ENCODE data around the gene NKPD1.

The NKPD1 gene, protein sequence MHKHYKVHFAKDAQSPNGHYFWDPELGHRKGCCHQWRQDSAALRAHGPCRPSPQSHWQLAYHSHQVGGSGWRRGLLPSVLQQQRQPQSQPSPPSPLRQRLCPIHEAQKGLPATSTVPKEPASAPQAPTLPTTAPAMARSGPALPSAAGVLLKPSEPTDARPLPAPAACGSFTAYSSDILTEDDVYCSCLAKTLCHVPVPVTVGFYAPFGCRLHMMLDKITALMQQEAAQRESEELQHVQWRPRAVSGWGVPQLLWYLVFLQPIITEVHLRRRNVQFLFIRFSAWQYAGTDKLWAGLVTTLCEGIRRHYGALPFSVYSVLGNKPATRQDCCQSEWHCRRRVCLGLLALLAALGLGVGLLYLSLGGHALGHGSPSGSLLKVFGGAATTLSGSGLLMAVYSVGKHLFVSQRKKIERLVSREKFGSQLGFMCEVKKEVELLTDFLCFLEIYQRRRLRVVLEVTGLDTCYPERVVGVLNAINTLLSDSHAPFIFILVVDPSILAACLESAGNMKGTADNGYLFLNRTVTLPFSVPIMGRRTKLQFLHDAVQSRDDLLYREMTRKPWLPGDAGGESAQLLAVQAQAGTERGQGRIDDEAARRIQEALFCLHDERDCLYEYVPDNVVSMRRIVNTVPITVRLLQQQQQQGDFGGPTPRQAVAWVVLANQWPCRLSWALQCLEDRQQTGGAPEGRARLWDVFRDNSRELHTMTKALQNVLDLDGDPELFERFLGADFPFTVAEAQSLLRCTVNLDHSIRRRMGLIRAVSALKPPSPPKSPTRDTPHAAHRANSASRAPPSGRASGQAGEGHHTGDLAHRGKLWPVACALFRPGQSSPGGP

DNA sequence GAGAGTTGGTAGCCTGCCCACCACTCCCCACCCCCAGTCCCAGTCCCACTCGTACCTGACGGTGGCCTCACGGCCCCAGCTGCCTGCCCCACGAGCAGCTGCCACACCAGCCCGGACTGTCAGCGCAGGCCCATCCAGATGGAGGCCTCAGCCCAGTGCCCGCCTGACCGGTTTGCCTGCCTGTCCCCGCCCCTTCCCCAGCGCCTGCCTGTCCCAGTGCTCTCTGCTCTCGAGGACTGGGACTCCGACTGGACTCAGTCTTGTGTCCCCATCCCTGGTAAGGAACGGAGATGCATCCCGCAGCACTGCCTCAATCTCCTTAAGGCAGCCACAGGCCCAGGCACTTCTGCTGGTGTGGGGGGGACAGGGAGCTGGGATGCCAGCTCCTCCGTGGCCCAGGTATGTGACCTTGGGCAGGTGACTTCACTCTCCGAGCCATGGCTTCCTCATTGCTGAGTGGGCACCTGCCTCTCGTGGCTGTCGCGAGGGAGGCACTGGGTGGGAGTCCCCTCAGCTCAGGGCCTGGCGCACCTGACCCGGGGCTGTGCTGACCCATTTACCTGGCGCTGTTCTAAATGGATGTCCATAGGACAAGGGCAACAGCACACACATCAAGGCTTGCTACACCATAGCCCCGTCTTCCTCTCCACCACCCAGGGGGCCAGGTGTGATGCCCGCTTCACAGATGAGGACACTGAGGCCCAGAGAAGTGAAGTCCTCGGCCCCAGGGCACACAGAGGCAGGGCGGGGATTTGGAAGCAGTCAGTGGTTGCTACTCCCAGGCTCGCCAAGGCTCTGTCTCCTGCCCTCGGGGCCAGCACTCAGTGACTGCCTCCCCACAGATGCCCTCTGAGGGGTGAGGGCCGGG lies at the start of gene NKPD1:
Gene NKPD1, minus strand, starts transcription at position 113 of the 868 bp plus-strand sequence. CDS start 832 bp downstream, outside the sequence.
- FAIRE-seq, result no peak
- no peak for DNase-seq (ENCODE audit: insufficient read length, low spot score)

DNA sequence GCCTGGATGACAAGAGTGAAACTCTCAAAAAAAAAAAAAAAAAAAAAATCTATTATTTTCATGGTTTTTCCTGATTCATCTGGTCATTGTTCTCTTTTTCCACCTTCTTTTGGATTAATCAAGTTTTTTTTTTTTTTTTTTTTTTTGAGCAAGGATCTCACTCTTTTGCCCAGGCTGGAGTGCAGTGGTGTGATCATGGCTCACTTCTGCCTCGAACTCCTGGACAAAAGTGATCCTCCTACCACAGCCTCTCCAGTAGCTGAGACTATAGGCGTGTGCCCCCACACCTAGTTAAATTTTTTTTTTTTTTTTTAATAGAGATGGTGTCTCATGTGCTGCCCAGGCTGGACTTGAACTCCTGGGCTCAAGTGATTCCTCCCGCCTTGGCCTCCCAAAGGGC lies 45.5 kb upstream of the NKPD1 start:
- FAIRE-seq, result no peak
- no peak for DNase-seq (ENCODE audit: insufficient read length, low spot score)

DNA sequence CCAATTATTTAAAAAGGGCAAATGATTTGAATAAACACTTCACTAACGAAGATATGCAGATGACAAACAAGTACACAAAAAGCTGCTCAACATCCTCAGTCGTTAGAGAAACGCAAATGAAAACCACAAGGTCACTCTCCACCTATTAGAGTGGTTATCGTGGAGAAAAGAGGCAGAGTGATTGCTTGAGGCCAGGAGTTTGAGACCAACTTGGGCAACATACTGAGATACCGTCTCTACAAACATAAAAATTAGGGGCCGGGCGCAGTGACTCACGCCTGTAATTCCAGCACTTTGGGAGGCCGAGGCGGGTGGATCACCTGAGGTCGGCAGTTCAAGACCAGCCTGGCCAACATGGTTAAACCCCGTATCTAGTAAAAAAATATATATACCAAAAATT lies 45.0 kb upstream of the NKPD1 start:
- no peak for FAIRE-seq
- DNase-seq (ENCODE audit: insufficient read length, low spot score), result no peak

DNA sequence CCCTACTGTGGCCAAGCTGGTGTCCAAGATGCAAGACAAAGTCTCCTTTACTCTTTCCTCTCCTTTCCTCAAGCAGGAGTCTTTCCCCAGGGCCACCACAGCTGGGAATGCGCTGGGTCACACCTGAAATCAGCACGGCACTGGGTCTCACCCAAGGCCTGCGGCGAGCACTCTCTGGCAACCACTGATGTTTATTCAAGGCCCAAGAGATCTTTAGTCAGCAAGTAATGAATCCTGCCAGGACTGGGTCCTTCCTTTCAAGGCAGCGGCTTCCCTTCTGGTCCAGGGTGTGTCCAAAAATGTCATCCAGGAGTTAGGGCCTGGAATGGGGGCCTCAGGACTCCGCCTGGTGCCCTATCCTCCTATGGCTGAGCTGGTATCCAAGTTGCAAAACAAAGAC lies 41.9 kb upstream of the NKPD1 start:
- FAIRE-seq (no peak), DNase-seq (ENCODE audit: insufficient read length, low spot score) (no peak)

DNA sequence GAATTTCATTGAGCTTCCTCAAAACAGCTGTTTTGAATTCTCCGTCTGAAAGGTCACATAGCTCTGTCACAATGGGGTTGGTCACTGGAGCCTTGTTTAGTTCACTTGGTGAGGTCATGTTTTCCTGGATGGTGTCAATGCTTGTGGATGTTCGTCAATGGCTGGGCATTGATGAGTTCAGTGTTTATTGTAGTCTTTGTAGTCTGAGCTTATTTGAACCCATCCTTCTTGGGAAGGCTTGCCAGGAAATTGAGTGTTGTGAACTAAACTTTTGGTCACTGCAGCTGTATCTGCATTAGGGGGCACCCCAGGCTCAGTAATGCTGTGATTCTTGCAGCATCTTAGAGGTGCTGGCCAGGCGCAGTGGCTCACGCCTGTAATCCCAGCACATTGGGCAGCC lies 39.8 kb upstream of the NKPD1 start:
- DNase-seq (ENCODE audit: insufficient read length, low spot score) (no peak), FAIRE-seq (no peak)

DNA sequence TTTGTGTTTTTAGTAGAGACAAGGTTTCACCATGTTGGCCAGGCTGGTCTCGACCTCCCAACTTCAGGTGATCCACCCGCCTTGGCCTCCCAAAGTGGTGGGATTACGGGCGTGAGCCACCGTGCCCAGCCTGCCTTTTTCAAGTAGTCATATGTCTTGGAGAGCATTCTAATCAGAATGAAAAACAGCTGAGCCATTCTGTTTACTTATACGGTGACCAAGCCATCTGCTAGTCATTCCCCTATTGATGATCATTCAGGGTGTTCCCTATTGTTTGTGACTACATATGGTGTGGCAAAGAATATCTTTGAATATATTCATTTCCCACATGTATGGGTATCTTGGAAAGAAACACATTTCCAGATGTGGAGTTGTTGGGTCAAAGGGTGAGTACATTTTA lies 35.0 kb upstream of the NKPD1 start:
- no peak for DNase-seq (ENCODE audit: insufficient read length, low spot score)
- no peak for FAIRE-seq

DNA sequence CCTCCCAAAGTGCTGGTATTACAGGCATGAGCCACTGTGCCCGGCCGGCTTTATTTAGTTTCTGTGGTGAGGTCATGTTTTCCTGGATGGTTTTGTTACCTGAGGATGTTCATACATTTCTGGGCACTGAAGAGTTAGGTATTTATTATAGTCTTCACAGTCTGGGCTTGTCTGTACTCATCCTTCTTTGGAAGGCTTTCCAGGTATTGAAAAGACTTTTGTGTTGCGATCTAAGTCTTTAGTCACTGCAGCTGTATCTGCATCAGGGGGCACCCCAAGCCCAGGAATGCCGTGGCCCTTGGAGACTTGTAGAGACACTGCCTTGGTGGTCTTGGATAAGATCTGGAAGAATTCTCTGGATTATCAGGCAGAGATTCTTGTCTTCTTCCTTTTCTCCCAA lies 30.6 kb upstream of the NKPD1 start:
- DNase-seq (ENCODE audit: insufficient read length, low spot score) (no peak), FAIRE-seq (no peak)

DNA sequence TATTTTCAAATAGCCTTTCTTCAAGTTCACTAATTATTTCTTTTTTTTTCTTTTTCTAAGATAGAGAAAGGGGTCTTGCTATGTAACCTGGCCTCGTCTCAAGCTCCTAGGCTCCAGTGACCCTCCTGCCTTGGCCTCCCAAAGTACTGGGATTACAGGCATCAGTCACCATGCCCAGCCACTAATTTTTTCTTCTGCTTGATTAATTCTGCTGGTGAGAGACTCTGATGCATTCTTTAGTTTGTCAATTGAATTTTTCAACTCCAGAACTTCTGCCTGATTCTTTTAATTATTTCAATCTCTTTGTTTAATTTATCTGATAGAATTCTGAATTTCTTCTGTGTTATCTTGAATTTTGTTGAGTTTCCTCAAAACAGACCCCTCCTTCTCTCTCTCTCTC lies 29.2 kb upstream of the NKPD1 start:
- FAIRE-seq (no peak), DNase-seq (ENCODE audit: insufficient read length, low spot score) (no peak)

DNA sequence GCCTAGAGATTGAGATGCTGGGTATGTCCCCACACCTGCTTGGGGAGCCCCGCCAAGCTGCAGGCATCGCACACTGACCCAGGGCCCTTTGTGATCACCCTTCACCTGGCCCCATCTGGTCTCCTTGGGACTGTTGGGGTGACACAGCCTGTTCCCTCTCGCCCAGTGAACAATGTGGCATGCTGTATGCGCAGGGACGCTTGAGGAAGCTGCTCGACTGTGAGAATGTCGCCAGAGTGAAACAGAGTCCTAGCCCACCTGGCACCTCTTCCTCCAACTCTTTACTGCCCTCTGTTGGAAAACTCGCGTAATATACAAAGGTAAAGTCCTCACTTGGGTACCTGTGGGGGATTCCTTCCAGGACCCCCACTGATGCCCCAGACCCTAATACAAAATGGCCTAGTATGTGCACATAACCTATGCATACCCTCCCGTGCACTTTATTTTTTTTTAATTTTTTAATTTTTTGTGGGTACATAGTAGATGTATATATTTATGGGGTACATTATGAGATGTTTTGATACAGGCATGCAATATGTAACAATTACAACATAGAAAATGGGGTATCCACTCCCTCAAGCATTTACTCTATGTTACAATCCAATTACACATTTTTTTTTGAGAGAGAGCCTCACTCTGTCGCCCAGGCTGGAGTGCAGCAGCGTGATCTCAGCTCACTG lies 26.8 kb upstream of the NKPD1 start:
- peak; percentile 84 for FAIRE-seq
- DNase-seq (ENCODE audit: insufficient read length, low spot score), result peak; percentile 70

DNA sequence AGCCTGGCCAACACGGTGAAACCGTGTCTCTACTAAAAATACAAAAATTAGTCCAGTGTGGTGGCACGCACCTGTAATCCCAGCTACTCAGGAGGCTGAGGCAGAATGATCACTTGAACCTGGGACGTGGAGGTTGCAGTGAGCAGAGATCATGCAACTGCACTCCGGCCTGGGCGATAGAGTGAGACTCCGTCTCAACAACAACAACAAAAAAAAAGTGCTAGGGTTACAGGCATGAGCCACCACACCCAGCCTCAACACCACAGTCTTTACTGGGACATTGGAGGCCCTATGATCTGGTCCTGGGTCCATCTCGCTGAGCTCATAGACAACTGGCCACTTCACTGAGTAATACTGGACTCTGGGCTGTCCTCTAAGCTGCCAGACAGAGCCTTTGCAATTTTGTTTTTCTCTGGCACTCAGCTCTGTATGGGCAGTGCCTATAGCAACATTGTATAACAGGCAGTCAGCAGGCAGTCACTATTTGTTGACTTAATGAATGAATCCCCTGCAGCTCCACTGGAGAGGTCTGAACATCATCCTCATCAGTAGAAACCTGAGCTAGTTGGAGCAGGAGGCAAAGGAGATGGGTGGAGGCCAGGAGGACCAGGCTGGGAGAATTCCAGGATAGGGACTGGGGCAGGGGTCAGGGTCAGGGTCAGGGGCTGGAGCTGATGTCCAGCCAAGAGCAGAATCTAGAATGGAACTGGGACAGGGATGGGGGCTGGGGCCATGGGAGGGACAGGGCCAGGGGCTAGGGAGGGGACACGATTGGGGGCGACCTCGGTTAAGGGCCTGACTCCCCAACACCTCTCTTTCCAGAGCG lies 25.9 kb upstream of the NKPD1 start:
- no peak for FAIRE-seq

DNA sequence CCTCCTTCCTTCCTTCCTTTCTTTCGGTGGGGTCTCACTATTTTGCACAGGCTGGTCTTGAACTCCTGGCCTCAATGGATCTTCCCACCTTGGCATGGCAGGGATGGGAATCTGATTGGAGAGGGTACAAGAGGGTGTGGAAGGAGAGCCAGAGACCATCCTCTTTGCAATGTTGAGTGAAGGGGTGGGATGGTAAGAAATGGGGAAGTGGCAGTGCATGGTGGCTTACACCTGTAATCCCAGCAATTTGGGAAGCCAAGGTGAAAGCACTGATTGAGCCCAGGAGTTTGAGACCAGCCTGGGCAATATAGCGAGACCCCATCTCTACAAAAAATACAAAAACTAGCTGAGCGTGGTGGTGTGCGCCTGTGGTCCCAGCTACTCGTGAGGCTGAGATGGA lies 23.3 kb upstream of the NKPD1 start:
- no peak for DNase-seq (ENCODE audit: insufficient read length, low spot score)
- FAIRE-seq, result no peak

More for the DNA sequence above, 25.9 kb upstream of the NKPD1 start:
- DNase-seq (ENCODE audit: insufficient read length, low spot score), result no peak

DNA sequence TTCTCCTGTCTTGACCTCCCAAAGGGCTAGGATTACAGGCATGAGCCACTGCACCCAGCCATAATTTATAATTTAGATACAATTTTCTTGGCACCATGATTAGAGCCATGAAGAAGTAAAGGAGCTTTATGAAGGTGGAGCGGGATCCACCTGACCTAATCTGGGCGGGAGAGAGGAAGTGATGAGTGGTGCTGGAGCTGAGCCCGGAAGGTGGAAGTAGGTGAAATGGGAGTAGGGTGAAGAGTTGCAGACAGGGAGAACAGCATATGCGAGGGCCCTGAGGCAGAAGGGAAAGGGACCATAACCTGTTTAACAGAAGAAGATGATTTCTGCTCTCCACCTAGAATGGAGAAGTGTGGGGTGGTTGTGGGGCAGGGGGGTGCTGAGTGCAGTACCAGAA lies 22.0 kb upstream of the NKPD1 start:
- FAIRE-seq, result no peak
- no peak for DNase-seq (ENCODE audit: insufficient read length, low spot score)

DNA sequence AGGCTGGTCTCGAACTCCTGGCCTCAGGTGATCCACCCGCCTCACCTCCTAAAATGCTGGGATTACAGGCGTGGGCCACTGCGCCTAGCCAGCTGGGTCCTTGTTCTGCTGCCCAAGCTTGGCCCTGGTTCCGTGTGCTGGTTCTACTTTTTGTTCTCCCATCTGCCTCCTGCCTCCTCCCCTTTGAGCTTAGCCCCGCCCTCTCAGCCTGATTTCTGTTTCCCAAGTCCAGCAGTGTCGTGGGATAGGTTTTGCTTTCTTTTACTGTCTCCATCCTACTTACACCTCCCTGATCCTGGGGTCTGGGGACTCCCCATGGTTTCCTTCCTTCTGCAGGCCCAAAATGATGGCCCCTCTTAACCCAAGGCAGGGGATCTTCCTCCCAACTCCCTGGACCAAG lies 20.2 kb upstream of the NKPD1 start:
- no peak for FAIRE-seq
- DNase-seq (ENCODE audit: insufficient read length, low spot score), result no peak

DNA sequence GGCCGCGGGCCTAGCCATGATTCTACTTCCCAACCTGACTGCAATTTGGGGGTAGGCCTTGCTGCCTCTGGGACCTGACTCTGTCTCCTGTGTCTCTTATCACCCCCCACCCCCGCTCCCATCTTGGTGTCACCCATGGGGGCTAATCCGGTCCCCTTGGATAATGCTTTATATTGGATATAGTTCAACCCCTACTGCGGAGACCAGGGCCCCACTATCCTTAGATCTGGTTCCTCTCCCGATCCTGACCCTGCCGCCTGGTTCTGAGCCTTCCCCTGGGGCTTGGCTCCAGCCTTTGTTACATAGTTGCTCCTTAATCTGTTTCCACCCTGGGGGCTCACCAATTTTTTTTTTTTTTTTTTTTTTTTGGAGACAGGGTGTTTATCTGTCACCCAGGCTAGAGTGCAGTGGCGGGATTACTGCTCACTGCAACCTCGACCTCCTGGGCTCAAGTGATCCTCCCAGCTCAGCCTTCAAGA lies 19.1 kb upstream of the NKPD1 start:
- DNase-seq (ENCODE audit: insufficient read length, low spot score) (no peak), FAIRE-seq (no peak)

DNA sequence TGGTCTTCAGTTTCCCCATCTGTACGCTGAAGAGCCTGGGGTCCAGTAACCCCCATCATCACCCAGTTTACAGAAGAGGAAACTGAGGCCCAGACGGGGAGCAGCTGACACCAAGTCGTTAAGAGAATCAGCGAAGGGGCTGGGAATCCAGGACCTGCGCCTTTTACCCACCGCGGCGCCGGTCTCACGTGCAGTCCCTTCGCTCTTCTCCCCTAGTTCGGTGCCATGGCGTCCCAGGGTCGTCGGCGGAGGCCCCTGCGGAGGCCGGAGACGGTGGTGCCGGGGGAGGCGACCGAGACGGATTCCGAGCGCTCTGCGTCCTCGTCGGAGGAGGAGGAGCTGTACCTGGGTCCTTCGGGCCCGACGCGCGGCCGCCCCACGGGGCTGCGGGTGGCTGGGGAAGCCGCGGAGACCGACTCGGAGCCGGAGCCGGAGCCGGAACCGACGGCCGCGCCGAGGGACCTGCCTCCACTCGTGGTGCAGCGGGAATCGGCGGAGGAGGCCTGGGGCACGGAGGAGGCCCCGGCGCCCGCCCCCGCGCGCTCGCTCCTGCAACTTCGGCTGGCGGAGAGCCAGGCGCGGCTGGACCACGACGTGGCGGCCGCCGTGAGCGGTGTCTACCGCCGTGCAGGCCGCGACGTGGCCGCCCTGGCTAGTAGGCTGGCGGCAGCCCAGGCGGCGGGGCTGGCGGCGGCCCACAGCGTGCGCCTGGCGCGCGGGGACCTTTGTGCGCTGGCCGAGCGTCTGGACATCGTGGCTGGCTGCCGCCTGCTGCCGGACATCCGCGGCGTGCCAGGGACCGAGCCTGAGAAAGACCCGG lies 18.5 kb upstream of the NKPD1 start:
- no peak for FAIRE-seq
- no peak for DNase-seq (ENCODE audit: insufficient read length, low spot score)

DNA sequence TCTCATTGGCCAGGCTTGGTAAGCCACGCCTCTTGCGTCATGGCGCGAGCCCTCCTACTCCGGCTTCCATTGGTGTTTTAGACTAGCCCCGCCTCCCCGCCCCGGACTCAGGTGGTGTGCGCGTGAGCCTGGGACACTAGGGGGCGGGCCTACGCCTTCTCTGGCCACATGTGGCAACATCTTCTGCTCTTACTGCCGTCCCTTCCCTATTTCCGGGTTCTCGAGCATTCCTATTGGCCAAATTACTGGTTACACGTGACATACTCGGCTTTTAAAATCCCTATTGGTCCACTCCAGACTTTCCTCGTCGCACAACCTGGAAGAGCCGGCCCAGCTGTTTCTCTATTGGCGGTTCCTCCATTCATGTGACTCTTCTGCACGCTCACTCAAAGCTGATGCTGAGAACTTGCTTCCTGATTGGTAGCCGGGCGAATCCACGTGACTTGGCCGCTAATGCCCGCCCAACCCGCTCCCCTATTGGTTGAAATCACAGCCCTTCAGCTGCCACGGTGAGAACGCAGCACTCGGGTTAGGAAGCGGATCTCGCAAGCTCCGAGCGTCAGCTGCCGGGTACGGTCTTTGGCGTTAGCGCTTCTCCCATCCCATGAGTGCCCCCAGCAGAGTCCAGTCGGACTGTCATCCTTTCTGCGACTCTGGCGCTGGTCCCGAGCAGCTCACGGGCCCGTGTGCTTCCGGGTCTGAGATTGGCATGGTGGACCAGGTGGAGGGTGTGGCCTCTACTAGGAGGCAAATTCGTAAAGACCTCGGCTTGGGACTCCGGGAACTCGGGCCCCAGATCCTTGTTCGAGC lies 17.7 kb upstream of the NKPD1 start, which contains the start of gene BLOC1S3:
Gene BLOC1S3, plus strand, starts transcription at position 523 of the 810 bp plus-strand sequence. CDS start 513 bp downstream, outside the sequence.
- peak; percentile 98 for FAIRE-seq
- DNase-seq (ENCODE audit: insufficient read length, low spot score), result peak; percentile 93

DNA sequence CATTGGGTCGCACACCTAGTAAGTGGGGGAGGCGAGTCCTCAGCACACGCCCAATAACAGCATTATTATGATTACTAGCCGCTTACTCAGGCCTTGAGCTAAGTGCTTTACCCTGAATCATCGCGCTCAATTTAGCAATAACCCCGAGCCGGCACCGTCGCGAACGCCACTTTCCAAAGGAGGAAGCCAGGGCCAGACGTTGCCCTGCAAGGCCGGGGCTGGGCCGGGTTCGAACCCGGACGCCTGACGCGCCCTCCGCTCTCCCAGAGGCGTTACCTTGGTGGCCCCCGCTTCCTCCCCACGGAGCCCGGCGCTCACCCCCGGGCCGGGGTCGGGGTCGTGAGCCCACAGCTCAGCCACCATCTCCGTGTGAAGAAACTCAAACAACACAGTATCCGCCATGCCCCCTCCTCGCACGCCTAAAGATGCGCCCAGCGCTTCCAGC lies 17.1 kb upstream of the NKPD1 start, which contains the start of gene TRAPPC6A:
Gene TRAPPC6A, minus strand, starts transcription at position 421 of the 445 bp plus-strand sequence. Its CDS starts 19 bp downstream, at position 402.
- DNase-seq (ENCODE audit: insufficient read length, low spot score) (no peak), FAIRE-seq (no peak)

Data from GM19239 (cell line).